Sigmoid colon (tissue), 7 donors: ENCODE results near the gene KCNJ10. TPM values are rescaled to one million over a fixed set of nuclear protein-coding genes. Genes with fewer than 3 reads are reported as not detected.

ENCODE experiments used
- DNase-seq: peaks from one replicate; pipeline ENCODE4 v3.0.0-alpha.2; 2019
- H3K27ac ChIP-seq, 4 donors: fragments of 200-600 bp; sonication (generic); one replicate each; pipeline ENCODE4 v1.5.1; 2016 to 2019; ENCODE audit warnings: mild to moderate bottlenecking in 1 of 4
- H3K27me3 ChIP-seq, 3 donors: fragments of 200-600 bp; sonication (generic); one replicate each; pipeline ENCODE4 v1.5.1; 2019; ENCODE audit warnings: mild to moderate bottlenecking in 1 of 3
- H3K36me3 ChIP-seq, 4 donors: fragments of 200-600 bp; sonication (generic); one replicate each; pipeline ENCODE4 v1.5.1; 2016 to 2019
- H3K4me1 ChIP-seq, 4 donors: fragments of 200-600 bp; sonication (generic); one replicate each; pipeline ENCODE4 v1.5.1; 2017 to 2019
- H3K4me3 ChIP-seq, 4 donors: fragments of 200-600 bp; sonication (generic); one replicate each; pipeline ENCODE4 v1.5.1; 2017 to 2019; ENCODE audit warnings: mild to moderate bottlenecking in 2 of 4, moderate library complexity in 1 of 4
- H3K9me3 ChIP-seq, 4 donors: fragments of 200-600 bp in 3 of 4; sonication (generic) in 3 of 4; one replicate each; pipeline versions ENCODE4 v1.5.1 to v1.6.1; 2013 to 2019
- CTCF ChIP-seq, 4 experiments: fragments of 450-650 bp in 3 of 4; fragments of 200-600 bp in 1 of 4; IDR thresholded peaks; one replicate each; pipeline ENCODE4 v1.5.1; 2016 to 2019; ENCODE audit warnings: antibody characterized with exemption in 4 of 4, mild to moderate bottlenecking in 3 of 4, moderate library complexity in 2 of 4
- EP300 ChIP-seq, 4 donors: sonication (generic); formaldehyde crosslinking; IDR thresholded peaks; one replicate each; pipeline ENCODE4 v1.6.1; 2017; ENCODE audit warnings: antibody characterized with exemption in 4 of 4
- POLR2A ChIP-seq, 2 donors: fragments of 450-650 bp; IDR thresholded peaks; one replicate each; pipeline ENCODE4 v1.6.1; 2016; ENCODE audit warnings: antibody characterized with exemption in 2 of 2, mild to moderate bottlenecking in 2 of 2, moderate library complexity in 2 of 2
- POLR2AphosphoS5 ChIP-seq, 4 donors: sonication (generic); formaldehyde crosslinking; IDR thresholded peaks; one replicate each; pipeline ENCODE4 v1.6.1; 2017; ENCODE audit warnings: antibody characterized with exemption in 4 of 4
- WGBS, 2 donors: extraction: QIAGEN DNeasy Blood & Tissue Kit; methylation state at CpG; one replicate each; pipeline ENCODE4 v1.1.7; 2013; 5-methylcytosine and 5-hydroxymethylcytosine counted together
- intact Hi-C: fragments of 100-400 bp; cut with DNase I; formaldehyde crosslinking; loops from one replicate; pipeline ENCODE4 v1.15.1; 2023
- polyA plus RNA-seq, 3 donors: library from polyadenylated mRNA; stranded (reverse); fragments of 200-250 nt; gene quantifications; one replicate each; pipeline ENCODE4 v1.2.3, GENCODE V29; 2013
- total RNA-seq, 4 donors: library from RNA; depleted of rRNA; stranded (reverse); fragments of >200 nt; gene quantifications; one replicate each; pipeline ENCODE4 v1.1.0, GENCODE V29; 2016
- donor health status: healthy with polysubstance abuse.
- donor health status: Bipolar disorder and iron deficiency.
- donor health status: healthy.

The KCNJ10 gene
- total and polyA plus RNA-seq, 7 donors, result 0.23 to 1.3 (median 0.31) TPM; not detected in 3

DNA sequence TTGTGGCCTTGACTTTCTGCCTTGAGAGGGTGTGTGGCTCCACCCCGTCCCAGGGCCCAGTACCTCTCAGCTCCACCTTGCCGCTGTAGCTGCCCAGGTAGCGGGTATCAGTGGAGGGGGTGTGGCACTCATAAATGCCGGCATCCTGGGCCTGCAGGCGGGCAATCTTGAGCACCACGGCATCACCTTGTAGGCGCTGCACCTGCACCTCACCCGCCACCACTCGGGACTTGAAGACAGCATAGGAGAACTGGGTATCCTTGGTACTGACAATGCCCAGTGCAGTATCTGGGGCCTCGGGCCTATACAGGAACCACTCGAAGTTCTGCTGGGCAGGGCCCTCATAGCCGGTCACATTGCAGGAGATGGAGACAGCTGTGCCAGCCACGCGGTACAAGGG is 24.8 kb upstream of the KCNJ10 start:
- no peak for TF ChIP-seq CTCF (IDR thresholded peaks at IDR 0.05)
- TF ChIP-seq POLR2A (IDR thresholded peaks at IDR 0.05), result no peak
- TF ChIP-seq EP300 (IDR thresholded peaks at IDR 0.05), result no peak
- TF ChIP-seq POLR2AphosphoS5 (IDR thresholded peaks at IDR 0.05), result no peak
- WGBS, 2 donors, result 48 to 87% methylated on average over 14 of the region's 14 CpGs
- intact Hi-C loops, result loop anchor here (5.0 kb wide), 2 partner anchors 63 to 247 kb away; partner anchors contain the start of genes COPA, NCSTN and PIGM
- Histone ChIP-seq H3K4me3 (no peak overlapping the region), H3K27ac (no peak overlapping the region), H3K36me3 (peaks cover 6 to 50% (median 12%) of the 10 kb centered on the region in 4 donors), H3K4me1 (peaks cover 0 to 34% (median 28%) of the 10 kb centered on the region in 4 donors), H3K9me3 (no peaks in the 10 kb centered on the region), H3K27me3 (no peaks in the 10 kb centered on the region)
- no peak for DNase-seq

GRCh38 chr1:160094291-160094625 is 24.3 kb upstream of the KCNJ10 start:
- peaks cover 6 to 50% (median 12%) of the 10 kb centered on the region in 4 donors for H3K36me3 ChIP-seq
- peaks cover 0 to 29% (median 26%) of the 10 kb centered on the region in 4 donors for H3K4me1 ChIP-seq
- TF ChIP-seq EP300 (IDR thresholded peaks at IDR 0.05) (no peak), CTCF (IDR thresholded peaks at IDR 0.05) (no peak), POLR2A (IDR thresholded peaks at IDR 0.05) (no peak), POLR2AphosphoS5 (IDR thresholded peaks at IDR 0.05) (no peak)
- intact Hi-C loops, result no loop called here
- H3K27me3 ChIP-seq, result no peaks in the 10 kb centered on the region
- H3K27ac ChIP-seq, result no peak overlapping the region
- no peaks in the 10 kb centered on the region for H3K9me3 ChIP-seq
- no peak for DNase-seq
- WGBS, 2 donors, result 26 to 77% methylated on average over 4 of the region's 4 CpGs
- no peak overlapping the region for H3K4me3 ChIP-seq

- no peak for TF ChIP-seq POLR2A (IDR thresholded peaks at IDR 0.05)
- TF ChIP-seq CTCF (IDR thresholded peaks at IDR 0.05), result no peak
- TF ChIP-seq EP300 (IDR thresholded peaks at IDR 0.05), result no peak
- no peak for TF ChIP-seq POLR2AphosphoS5 (IDR thresholded peaks at IDR 0.05)
- intact Hi-C loops, result no loop called here
- WGBS, 2 donors, result 47 to 81% methylated on average over 21 of the region's 21 CpGs
Observed at GRCh38 chr1:160093624-160094290, 23.8 kb upstream of the KCNJ10 start.

GRCh38 chr1:160093069-160093395 is 23.1 kb upstream of the KCNJ10 start:
- peaks cover 0 to 25% (median 22%) of the 10 kb centered on the region in 4 donors for H3K4me1 ChIP-seq
- intact Hi-C loops, result no loop called here
- H3K27ac ChIP-seq, result no peak overlapping the region
- H3K9me3 ChIP-seq, result no peaks in the 10 kb centered on the region
- DNase-seq, result no peak
- WGBS, 2 donors, result 80 to 83% methylated on average over 9 of the region's 9 CpGs
- peaks cover 6 to 56% (median 12%) of the 10 kb centered on the region in 4 donors for H3K36me3 ChIP-seq
- TF ChIP-seq EP300 (IDR thresholded peaks at IDR 0.05) (no peak), CTCF (IDR thresholded peaks at IDR 0.05) (no peak), POLR2AphosphoS5 (IDR thresholded peaks at IDR 0.05) (no peak), POLR2A (IDR thresholded peaks at IDR 0.05) (no peak)
- no peaks in the 10 kb centered on the region for H3K27me3 ChIP-seq
- H3K4me3 ChIP-seq, result no peak overlapping the region

More at GRCh38 chr1:160093624-160094290, 23.8 kb upstream of the KCNJ10 start:
- peaks cover 6 to 51% (median 12%) of the 10 kb centered on the region in 4 donors for H3K36me3 ChIP-seq
- peaks cover 0 to 26% (median 23%) of the 10 kb centered on the region in 4 donors for H3K4me1 ChIP-seq
- H3K27me3 ChIP-seq, result no peaks in the 10 kb centered on the region
- H3K4me3 ChIP-seq, result no peak overlapping the region
- no peak overlapping the region for H3K27ac ChIP-seq
- H3K9me3 ChIP-seq, result no peaks in the 10 kb centered on the region
- no peak for DNase-seq
